Dedifferentiated amniotic fluid mesenchymal stem cell (primary cell): ENCODE measurements around the gene AP4S1.

ENCODE experiments used
- DNase-seq: peaks from one replicate; pipeline ENCODE4 v3.0.0-alpha.2; 2016; ENCODE audit errors: extremely low spot score

The AP4S1 gene

DNA sequence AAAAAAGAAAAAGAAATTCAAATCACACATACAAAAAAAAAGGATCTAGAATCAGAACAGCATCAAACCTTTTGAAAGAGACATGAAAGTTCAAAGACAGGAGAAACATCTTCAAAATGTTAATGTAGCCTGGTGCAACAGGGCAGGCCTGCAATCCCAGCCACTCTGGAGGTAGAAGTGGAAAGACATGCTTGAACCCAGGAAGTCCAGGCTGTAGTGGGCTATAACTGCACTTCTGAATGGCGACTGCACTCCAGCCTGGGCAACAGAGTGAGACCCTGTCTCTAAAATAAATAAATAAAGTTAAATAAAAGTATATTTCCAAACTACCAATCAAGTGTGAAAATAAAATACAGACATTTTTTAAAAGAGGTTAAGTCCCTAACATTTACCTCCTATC is 18.7 kb upstream of the AP4S1 start:
- DNase-seq, result no peak

- DNase-seq, result no peak
These were observed 15.4 kb upstream of the AP4S1 start for GRCh38 chr14:31009836-31010574.

- DNase-seq, result no peak
These were observed 14.5 kb upstream of the AP4S1 start for GRCh38 chr14:31010935-31011334.

DNA sequence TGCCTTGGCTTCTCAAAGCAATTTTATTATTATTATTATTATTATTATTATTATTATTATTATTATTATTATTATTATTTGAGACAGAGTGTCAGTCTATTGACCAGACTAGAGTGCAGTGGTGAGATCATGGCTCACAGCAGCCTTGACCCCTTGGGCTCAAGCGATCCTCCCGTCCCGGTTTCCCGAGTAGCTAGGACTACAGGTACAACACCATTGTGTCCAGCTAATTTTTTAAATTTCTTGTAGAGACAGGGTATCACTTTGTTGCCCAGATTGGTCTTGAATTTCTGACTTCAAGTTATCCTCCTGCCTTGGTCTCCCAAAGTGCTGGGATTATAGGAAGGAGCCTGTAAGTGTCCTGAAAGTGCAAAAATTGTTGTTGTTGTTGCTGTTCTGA is 11.6 kb upstream of the AP4S1 start:
- DNase-seq, result no peak

DNA sequence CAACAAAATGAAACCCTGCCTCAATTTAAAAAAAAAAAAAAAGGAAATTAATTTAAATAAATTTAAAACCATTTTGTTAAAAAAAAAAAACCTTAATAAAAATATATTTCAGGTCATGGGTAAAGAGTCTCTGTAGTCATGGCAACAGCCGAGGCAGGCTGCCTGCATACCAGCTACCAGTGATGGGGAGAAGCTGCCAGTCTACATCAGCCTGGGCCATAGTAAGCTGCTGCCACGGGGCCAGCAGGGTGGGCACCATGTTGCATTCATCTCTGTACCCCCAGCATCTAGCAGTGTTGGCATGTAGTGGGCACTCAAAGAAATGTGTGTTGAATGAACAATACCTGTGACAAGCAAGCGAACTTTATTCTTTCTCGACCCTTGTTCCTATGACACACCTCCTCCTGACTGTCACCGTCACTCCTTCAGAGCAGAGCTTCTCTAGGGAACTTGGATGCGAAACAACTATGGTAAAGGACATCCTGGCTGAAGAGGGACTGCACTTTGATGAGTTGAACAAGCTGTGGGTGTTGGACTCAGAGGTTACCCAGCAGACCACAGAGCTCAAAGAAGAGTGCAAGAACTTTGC is 7.3 kb upstream of the AP4S1 start:
- DNase-seq, result no peak

GRCh38 chr14:31020834-31021575 is 4.4 kb upstream of the AP4S1 start:
- no peak for DNase-seq

DNA sequence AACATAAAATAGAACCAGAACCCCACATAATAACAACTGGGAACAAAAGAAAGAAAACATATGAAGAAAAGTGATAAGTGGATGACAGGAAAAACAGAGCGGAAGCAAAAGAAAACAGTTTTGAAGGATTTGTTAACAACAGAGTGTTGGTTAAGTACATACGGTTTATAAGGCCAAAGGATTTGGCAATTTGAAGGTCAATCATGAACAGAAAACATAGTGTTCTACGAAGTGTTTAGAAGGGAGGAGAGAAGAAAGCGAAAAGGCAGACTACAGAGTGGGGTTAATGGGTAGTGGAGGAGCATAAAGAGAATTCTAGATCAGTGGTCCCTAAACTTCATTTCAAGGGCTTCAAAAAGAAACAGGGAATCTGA is 3.9 kb upstream of the AP4S1 start:
- DNase-seq, result no peak

DNA sequence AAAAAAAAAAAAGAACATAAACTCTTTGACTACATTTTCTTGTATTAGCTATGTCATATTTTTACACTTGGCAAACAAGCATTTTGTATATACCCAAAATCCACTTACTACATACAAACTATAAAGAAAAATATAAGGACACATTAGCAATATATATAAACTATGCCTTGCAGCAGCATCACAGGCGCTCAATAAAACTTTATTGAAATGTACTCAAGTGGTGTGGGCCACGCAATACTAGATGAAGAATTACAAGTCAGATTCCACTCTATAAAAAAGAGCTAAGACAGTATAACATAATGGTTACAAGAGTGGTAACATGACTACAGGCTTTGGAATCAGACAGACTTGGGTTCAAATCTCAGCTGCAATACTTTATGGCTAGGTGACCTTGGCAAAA is 3.1 kb upstream of the AP4S1 start:
- DNase-seq, result no peak

DNA sequence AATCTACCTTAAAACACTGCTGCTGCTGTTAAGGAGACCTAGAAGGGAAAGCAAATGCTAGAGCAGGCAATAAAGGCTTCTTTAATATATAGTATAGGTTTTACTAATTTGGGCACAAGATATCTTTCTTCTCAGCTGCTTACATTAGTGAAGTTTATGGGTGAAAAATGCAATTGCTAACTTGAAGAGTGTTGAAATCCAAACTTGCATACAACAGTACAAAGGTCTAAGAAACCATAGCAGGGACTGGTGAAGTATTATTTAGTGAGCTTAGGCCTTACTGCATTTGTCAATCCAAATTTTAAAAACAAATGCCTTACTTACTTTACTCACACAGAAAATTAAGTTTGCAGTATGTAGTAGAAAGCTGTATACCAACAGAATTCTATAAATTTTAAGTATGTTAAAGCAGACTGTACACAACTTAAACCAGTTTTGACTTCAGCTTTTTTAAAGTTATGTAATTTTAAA is 1.4 kb upstream of the AP4S1 start:
- no peak for DNase-seq

DNA sequence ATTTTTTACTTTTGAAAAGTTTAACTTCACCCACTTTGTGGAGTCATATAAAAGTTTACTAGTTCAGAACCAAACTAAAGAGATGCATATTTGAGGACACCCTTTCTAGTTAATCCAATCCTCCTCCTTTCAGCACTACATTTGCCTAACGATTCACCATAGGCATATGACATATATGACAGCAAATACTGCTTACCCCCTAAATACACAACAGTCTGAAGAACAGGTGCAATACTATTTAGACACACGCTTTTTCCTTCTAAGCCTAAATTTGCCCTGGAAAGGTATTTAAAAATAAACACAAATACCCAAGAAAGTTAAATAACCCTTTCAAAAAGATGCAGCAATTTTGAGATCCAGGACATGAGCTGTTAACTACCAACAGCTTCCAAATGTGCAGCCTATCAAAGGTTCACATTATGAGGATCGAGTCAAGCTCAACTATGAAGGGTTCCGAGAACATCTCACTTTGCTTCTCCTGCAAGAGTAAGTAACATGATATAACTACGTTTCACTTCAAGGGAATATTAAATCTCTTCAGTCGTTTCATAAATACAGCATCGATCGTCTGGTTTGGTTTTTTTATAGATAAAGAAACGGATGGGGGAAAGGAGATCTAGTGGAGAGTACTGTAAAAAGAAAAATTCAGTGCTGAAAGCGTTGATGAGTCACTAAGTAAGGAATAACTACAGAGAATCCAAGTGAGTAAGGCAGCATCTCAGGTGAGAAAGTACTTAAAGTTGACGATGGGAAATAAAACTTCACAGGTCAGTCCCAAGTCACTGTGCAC is 677 bp upstream of the AP4S1 start:
- no peak for DNase-seq

DNA sequence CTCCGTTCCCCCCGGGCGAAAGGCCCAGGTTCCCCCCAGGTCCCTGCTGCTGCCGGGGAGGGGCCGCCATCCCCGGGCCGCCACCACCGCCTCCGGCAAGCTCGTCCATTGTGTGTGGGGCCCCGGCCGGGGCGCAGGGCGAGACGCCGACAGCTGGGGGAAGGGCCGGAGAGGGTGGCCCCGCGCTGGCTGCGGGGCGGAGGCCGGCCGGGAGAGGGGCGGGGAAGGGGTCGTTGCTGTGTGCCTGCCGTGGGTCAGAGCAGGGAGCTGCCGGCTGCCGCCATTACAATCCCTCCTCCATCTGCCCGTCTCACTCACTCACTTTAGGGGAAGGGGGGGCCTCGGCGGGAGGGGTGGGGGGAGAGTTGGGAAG is 614 bp downstream of the AP4S1 start, which contains the start of gene STRN3:
TSS of gene STRN3 (minus strand) at position 303 of the 373 bp plus-strand sequence. CDS start at position 109, 194 bp downstream.
- no peak for DNase-seq

GRCh38 chr14:31026450-31027235 is 1.2 kb downstream of the AP4S1 start:
- peak; percentile 95 for DNase-seq

DNA sequence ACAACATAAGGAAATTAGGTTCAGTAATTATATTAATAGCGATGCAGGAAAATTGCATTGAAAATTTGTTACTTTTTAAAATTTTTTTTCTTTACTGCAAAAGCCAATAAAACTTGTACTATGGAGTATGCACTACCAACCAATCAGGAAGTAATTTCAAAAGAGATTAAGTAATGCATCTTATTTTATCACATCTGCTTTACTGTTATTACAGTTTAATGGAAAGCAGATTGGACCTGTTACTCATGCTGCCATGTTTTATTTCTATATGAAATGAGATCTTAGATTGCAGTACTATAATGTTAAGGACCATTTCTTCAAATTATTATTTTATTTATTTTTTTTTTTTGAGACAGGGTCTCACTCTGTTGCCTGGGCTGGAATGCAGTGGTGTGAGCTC is 2.4 kb downstream of the AP4S1 start:
- DNase-seq, result no peak

DNA sequence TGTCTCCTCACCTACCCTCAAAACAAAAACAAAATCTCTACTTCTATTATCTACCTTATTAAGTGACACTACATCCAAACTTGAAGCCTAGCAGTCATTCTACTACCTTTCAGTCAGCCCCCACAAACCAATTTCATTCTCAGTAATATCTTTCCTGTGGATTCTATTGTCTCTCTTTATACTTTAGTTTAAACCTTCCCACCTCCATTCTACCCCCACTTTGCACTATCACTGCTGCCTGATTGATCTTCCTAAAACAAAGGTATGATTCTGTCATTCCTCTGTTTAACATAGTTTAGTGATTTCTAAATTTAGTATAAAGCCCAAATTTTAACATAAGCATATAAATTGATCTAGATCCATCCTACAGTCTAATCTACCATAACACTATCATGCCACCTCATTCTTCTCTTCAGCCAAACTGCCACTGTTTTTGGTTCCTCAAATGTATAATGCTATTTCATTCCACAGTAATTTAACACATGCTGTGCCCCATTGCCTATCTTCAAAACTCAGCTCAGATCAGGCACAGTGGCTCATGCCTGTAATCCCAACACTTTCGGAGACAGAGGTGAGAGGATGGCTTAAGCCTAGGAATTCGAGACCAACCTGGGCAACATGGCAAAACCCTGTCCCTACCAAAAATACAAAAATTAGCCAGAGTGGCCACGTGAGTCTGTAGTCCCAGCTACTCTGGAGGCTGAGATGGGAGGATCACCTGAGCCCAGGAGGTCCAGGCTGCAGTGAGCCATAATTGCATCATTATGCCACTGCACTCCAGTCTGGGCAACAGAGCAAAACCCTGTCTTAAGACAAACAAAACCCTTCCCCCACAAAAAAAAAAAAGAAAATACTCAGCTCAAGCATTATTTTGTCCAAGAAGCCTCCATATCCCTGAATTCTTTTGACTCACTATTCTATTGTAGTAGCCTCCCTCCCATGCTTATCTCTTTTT is 3.8 kb downstream of the AP4S1 start:
- no peak for DNase-seq

DNA sequence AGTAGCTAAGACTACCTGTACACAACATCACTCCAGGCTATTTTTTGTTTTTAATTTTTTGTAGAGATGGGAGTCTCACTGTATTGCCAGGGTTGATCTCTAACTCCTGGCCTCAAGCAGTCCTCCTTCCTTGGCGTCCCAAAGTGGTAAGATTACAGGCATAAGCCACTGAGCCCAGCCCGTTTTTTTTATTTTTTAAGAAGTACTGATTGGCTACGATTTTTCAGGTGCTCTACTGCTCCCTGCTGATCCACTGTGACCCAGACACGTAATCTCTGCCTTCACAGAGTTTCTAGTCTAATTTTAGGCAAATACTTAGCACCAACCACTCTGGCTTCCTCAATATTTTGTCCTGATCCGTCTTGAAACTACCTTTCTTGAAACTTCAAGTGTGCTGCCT is 5.0 kb downstream of the AP4S1 start:
- no peak for DNase-seq

DNA sequence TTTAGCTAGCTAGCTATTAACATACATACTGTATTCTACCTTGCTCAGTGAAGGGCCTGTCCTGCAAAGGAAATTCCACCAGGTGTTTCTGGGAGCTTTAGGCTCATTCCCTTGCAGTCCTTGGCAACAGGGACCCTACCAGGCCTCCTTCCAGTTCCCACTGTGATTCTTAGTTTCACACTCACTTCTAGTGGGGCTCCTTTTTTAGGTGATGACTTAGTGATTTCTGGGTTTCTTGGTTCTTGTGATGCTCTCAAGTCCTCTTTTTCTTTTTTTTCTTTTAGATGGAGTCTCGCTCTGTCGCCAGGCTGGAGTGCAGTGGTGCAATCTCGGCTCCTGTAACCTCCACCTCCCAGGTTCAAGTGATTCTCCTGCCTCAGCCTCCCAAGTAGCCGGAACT is 11.1 kb downstream of the AP4S1 start:
- DNase-seq, result no peak

- no peak for DNase-seq
These were observed 12.3 kb downstream of the AP4S1 start for GRCh38 chr14:31037709-31038221.

- DNase-seq, result no peak
These were observed 13.2 kb downstream of the AP4S1 start for GRCh38 chr14:31038521-31039166.

DNA sequence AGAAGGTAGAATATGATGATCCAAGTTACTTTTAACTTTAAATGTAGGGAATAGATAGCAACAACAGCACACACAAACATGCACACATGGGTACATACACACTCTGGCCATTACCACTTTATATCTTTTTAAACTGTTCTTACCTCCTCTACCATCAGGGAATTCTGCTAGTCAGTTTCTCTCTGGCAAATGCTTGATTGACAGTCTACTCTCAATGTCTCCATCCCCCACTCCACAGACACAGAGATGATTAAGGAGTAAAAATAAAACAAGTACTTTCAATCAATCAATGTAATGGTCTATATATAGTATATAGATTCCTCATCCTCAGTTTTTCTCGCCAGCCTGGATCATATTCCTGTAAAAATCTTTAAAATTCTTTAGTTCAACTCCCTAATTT is 16.9 kb downstream of the AP4S1 start:
- DNase-seq, result no peak
